ENCODE data around the gene LRRFIP1.

DNA sequence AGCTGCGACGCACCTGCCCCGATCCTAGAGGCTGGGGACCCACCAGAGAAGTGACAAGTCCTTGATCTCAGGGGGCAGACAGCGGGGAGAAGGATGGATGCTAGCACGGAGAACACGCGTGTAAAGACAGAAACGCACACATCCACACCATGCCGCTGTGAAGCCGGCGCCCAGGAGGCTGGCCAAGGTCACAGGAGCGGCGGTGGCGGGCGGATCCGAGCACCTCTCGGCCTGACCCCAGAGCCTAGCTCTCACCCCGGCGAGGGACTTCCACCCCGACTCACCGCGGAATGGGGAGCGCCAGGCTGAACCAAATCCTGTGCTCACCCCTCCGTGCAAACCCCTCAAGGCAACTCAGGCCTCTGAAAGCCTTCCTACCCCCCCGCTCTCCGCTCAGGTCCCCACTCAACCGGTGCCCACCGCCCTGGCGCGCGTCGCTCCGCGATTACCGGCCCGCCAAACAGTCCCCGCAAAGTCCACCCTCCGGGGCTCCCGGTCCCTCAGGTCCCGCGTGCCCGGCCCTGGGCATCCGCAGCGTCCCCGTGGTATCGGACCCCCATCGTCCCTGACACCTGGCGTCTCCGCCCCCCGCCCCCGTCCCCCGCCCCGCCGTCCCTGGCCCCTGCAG is 460 bp upstream of the LRRFIP1 start:
- TF ChIP-seq RFX5 (IDR thresholded peaks at IDR 0.05) (no peak), MAX (IDR thresholded peaks at IDR 0.05) (no peak), POLR2A (IDR thresholded peaks at IDR 0.05; ENCODE audit: low read length) (no peak), EP300 (IDR thresholded peaks at IDR 0.05) (no peak), CEBPB (IDR thresholded peaks at IDR 0.05) (no peak), RAD21 (conservative IDR thresholded peaks at IDR 0.05 in 1 of 2, IDR thresholded peaks at IDR 0.05 in 1 of 2) (no peak)
- TF ChIP-seq, protein P1, sequence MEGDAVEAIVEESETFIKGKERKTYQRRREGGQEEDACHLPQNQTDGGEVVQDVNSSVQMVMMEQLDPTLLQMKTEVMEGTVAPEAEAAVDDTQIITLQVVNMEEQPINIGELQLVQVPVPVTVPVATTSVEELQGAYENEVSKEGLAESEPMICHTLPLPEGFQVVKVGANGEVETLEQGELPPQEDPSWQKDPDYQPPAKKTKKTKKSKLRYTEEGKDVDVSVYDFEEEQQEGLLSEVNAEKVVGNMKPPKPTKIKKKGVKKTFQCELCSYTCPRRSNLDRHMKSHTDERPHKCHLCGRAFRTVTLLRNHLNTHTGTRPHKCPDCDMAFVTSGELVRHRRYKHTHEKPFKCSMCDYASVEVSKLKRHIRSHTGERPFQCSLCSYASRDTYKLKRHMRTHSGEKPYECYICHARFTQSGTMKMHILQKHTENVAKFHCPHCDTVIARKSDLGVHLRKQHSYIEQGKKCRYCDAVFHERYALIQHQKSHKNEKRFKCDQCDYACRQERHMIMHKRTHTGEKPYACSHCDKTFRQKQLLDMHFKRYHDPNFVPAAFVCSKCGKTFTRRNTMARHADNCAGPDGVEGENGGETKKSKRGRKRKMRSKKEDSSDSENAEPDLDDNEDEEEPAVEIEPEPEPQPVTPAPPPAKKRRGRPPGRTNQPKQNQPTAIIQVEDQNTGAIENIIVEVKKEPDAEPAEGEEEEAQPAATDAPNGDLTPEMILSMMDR (IDR thresholded peaks at IDR 0.05) = no peak

All from A549 (cell line).